H9 (cell line): Measurements from ENCODE around the gene KLHL10. TPM values are rescaled to one million over a fixed set of nuclear protein-coding genes. Genes with fewer than 3 reads are reported as not detected.

Experiments
- DNase-seq: peaks from one replicate; pipeline ENCODE4 v3.0.0-alpha.2; 2017
- H2AFZ ChIP-seq: one replicate; pipeline ENCODE4 v1.6.1; 2013; ENCODE audit warnings: mild to moderate bottlenecking, low read length, control low read depth, moderate library complexity
- H2AK5ac ChIP-seq: 2 replicates; pipeline ENCODE4 v1.6.1; 2013; ENCODE audit warnings: low read length, control low read depth, mixed read lengths; ENCODE audit not compliant: insufficient read length
- H2BK120ac ChIP-seq: one replicate; pipeline ENCODE4 v1.6.1; 2013; ENCODE audit warnings: low read depth, mild to moderate bottlenecking, low read length, control low read depth, inconsistent platforms; ENCODE audit not compliant: poor library complexity, severe bottlenecking
- H2BK12ac ChIP-seq: 2 replicates; pipeline ENCODE4 v1.6.1; 2013; ENCODE audit warnings: low read length, control low read depth, mixed read lengths, low read depth; ENCODE audit not compliant: insufficient read length
- H2BK15ac ChIP-seq: 2 replicates; pipeline ENCODE4 v1.6.1; 2013; ENCODE audit warnings: low read depth, low read length, control low read depth
- H2BK20ac ChIP-seq: one replicate; pipeline ENCODE4 v1.6.1; 2013; ENCODE audit warnings: low read depth, mild to moderate bottlenecking, low read length, control low read depth, inconsistent platforms; ENCODE audit not compliant: poor library complexity, severe bottlenecking
- H2BK5ac ChIP-seq: 2 replicates; pipeline ENCODE4 v1.6.1; 2013; ENCODE audit warnings: low read length, control low read depth, mixed read lengths; ENCODE audit not compliant: insufficient read length
- H3K14ac ChIP-seq: 2 replicates; pipeline ENCODE4 v1.6.1; 2013; ENCODE audit warnings: low read length, control low read depth; ENCODE audit not compliant: insufficient read depth
- H3K18ac ChIP-seq: 2 replicates; pipeline ENCODE4 v1.6.1; 2013; ENCODE audit warnings: low read depth, mild to moderate bottlenecking, mixed read lengths, low read length, control low read depth; ENCODE audit not compliant: insufficient read length
- H3K23ac ChIP-seq: 2 replicates; pipeline ENCODE4 v1.6.1; 2013; ENCODE audit warnings: low read length, control low read depth, mixed read lengths, low read depth; ENCODE audit not compliant: insufficient read length
- H3K23me2 ChIP-seq: 2 replicates; pipeline ENCODE4 v1.6.1; 2013; ENCODE audit warnings: low read depth, mild to moderate bottlenecking, mixed read lengths, low read length, control low read depth; ENCODE audit not compliant: insufficient read length, poor library complexity, severe bottlenecking
- H3K27ac ChIP-seq: 2 replicates; pipeline ENCODE4 v1.5.1; 2013; ENCODE audit warnings: low read length, control low read depth, mixed read lengths, low read depth; ENCODE audit not compliant: insufficient read length
- H3K27me3 ChIP-seq: 2 replicates; pipeline ENCODE4 v1.6.1; 2013; ENCODE audit warnings: low read length, control low read depth, inconsistent platforms; ENCODE audit not compliant: insufficient read depth
- H3K4ac ChIP-seq: 2 replicates; pipeline ENCODE4 v1.6.1; 2013; ENCODE audit warnings: low read depth, mild to moderate bottlenecking, control low read depth, inconsistent platforms, low read length, moderate library complexity
- H3K4me1 ChIP-seq: 2 replicates; pipeline ENCODE4 v1.6.1; 2013; ENCODE audit warnings: low read length, control low read depth, inconsistent platforms; ENCODE audit not compliant: insufficient read depth
- H3K4me2 ChIP-seq: 2 replicates; pipeline ENCODE4 v1.6.1; 2013; ENCODE audit warnings: low read length, control low read depth, mixed read lengths; ENCODE audit not compliant: insufficient read length, insufficient read depth
- H3K56ac ChIP-seq: 2 replicates; pipeline ENCODE4 v1.6.1; 2013; ENCODE audit warnings: low read depth, mild to moderate bottlenecking, mixed read lengths, low read length, control low read depth; ENCODE audit not compliant: insufficient read length
- H3K79me1 ChIP-seq: 2 replicates; pipeline ENCODE4 v1.6.1; 2013; ENCODE audit warnings: low read depth, mild to moderate bottlenecking, moderate library complexity, low read length, control low read depth, inconsistent platforms; ENCODE audit not compliant: insufficient read depth, poor library complexity, severe bottlenecking
- H3K79me2 ChIP-seq: 2 replicates; pipeline ENCODE4 v1.6.1; 2013; ENCODE audit warnings: low read length, control low read depth, inconsistent platforms; ENCODE audit not compliant: insufficient read depth
- H3K9ac ChIP-seq: 2 replicates; pipeline ENCODE4 v1.6.1; 2013; ENCODE audit warnings: low read length, control low read depth, mixed read lengths; ENCODE audit not compliant: insufficient read length; ENCODE audit errors: extremely low read depth
- H3K9me3 ChIP-seq: one replicate; pipeline ENCODE4 v1.6.1; 2013; ENCODE audit warnings: low read depth, low read length, inconsistent platforms; ENCODE audit not compliant: control insufficient read depth
- H3T11ph ChIP-seq: one replicate; pipeline ENCODE4 v1.6.1; 2013; ENCODE audit warnings: mild to moderate bottlenecking, low read length, control low read depth, inconsistent platforms
- H4K20me1 ChIP-seq: one replicate; pipeline ENCODE4 v1.6.1; 2013; ENCODE audit not compliant: control insufficient read depth, insufficient read length, insufficient read depth
- H4K5ac ChIP-seq: 2 replicates; pipeline ENCODE4 v1.6.1; 2013; ENCODE audit warnings: low read depth, mild to moderate bottlenecking, mixed read lengths, low read length, control low read depth; ENCODE audit not compliant: insufficient read length
- H4K8ac ChIP-seq: replicated peaks from 2 replicates; pipeline ENCODE4 v1.6.1; 2013; ENCODE audit warnings: low read length, control low read depth, mixed read lengths, low read depth; ENCODE audit not compliant: insufficient read length
- H4K91ac ChIP-seq: 2 replicates; pipeline ENCODE4 v1.6.1; 2013; ENCODE audit warnings: low read depth, mild to moderate bottlenecking, moderate library complexity, mixed read lengths, low read length, control low read depth; ENCODE audit not compliant: insufficient read length
- H3K27ac Mint-ChIP-seq, 3 experiments: 2 replicates in 2 of 3; 3 replicates in 1 of 3; pipeline ENCODE4 v1.8.0; 2020 to 2021; ENCODE audit warnings: mixed read lengths in 3 of 3, mild to moderate bottlenecking in 1 of 3, moderate library complexity in 1 of 3
- H3K27me3 Mint-ChIP-seq: 2 replicates; pipeline ENCODE4 v1.8.0; 2021; ENCODE audit warnings: low read depth, mild to moderate bottlenecking, moderate library complexity, mixed read lengths
- H3K36me3 Mint-ChIP-seq, 3 experiments: 2 replicates in 2 of 3; 3 replicates in 1 of 3; pipeline ENCODE4 v1.8.0; 2020 to 2021; ENCODE audit warnings: low read depth in 3 of 3, mixed read lengths in 3 of 3; ENCODE audit not compliant: insufficient read depth in 1 of 3
- H3K4me1 Mint-ChIP-seq, 2 experiments: 2 replicates each; pipeline ENCODE4 v1.8.0; 2020; ENCODE audit warnings: mixed read lengths in 2 of 2
- H3K4me3 Mint-ChIP-seq, 2 experiments: 2 replicates in 1 of 2; 3 replicates in 1 of 2; pipeline ENCODE4 v1.8.0; 2020 to 2021; ENCODE audit warnings: mild to moderate bottlenecking in 2 of 2, mixed read lengths in 2 of 2, moderate library complexity in 1 of 2
- H3K9me3 Mint-ChIP-seq, 2 experiments: 2 replicates in 1 of 2; 3 replicates in 1 of 2; pipeline ENCODE4 v1.8.0; 2020; ENCODE audit warnings: mild to moderate bottlenecking in 2 of 2, mixed read lengths in 2 of 2, moderate library complexity in 1 of 2
- WGBS: extraction: QIAGEN DNeasy Blood & Tissue Kit; methylation state at CpG from one replicate; pipeline ENCODE4 v1.1.7; 2013; ENCODE audit warnings: missing lambda C conversion rate, low lambda C conversion rate, mixed read lengths; ENCODE audit not compliant: insufficient read length; ENCODE audit errors: extremely low coverage; 5-methylcytosine and 5-hydroxymethylcytosine counted together
- total RNA-seq: library from RNA; stranded (reverse); gene quantifications from 2 replicates; pipeline ENCODE4 v1.2.1, GENCODE V29; 2021
- TF ChIP-seq, protein P1 (sequence below): fragments of 200-600 bp; sonication (generic); conservative IDR thresholded peaks from 3 replicates; pipeline ENCODE4 v1.8.0; 2021; ENCODE audit warnings: antibody characterized with exemption, mild to moderate bottlenecking

The KLHL10 gene
- total RNA-seq, 1 experiment from 2014 or later = 0.46 TPM

DNA sequence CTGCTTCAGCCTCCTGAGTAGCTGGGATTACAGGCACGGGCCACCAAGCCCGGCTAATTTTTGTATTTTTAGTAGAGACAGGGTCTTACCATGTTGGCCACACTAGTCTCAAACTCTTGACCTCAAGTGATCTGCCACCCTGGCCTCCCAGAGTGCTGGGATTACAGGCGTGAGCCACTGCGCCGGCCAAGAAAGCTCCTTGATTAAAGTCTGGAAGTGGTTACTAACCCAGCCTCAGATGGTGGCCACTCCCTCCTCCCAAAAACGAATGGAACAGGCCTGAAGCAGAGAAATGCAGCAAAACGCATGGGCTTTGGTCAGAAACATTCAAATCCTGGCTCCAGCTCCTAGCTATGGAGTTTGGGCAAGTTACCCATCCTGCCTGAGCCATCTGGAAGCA lies 13.5 kb upstream of the KLHL10 start:
- TF ChIP-seq, protein P1, sequence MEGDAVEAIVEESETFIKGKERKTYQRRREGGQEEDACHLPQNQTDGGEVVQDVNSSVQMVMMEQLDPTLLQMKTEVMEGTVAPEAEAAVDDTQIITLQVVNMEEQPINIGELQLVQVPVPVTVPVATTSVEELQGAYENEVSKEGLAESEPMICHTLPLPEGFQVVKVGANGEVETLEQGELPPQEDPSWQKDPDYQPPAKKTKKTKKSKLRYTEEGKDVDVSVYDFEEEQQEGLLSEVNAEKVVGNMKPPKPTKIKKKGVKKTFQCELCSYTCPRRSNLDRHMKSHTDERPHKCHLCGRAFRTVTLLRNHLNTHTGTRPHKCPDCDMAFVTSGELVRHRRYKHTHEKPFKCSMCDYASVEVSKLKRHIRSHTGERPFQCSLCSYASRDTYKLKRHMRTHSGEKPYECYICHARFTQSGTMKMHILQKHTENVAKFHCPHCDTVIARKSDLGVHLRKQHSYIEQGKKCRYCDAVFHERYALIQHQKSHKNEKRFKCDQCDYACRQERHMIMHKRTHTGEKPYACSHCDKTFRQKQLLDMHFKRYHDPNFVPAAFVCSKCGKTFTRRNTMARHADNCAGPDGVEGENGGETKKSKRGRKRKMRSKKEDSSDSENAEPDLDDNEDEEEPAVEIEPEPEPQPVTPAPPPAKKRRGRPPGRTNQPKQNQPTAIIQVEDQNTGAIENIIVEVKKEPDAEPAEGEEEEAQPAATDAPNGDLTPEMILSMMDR = no peak
- no peaks in the 10 kb centered on the region for H3K9me3 ChIP-seq
- H3K27ac ChIP-seq = no peak overlapping the region
- no CpG with 5 or more reads among the region's 7 CpGs for WGBS
- no peak overlapping the region for H4K91ac ChIP-seq
- H2AK5ac ChIP-seq = no peak overlapping the region
- H2BK20ac ChIP-seq = no peak overlapping the region
- H3K4me2 ChIP-seq = no peak overlapping the region
- H3K9me3 Mint-ChIP-seq = no peaks in the 10 kb centered on the region
- no peaks in the 10 kb centered on the region for H3K27me3 Mint-ChIP-seq
- H2AFZ ChIP-seq = no peak overlapping the region
- H3K4me1 ChIP-seq = no peaks in the 10 kb centered on the region
- no peak overlapping the region for H3K4ac ChIP-seq
- no peak overlapping the region; a peak in 1 of 7 replicates for H3K27ac Mint-ChIP-seq
- H3K9ac ChIP-seq = no peak overlapping the region
- no peaks in the 10 kb centered on the region for H4K20me1 ChIP-seq
- H3T11ph ChIP-seq = no peak overlapping the region
- H3K23me2 ChIP-seq = no peaks in the 10 kb centered on the region
- H3K79me1 ChIP-seq = no peaks in the 10 kb centered on the region
- H2BK5ac ChIP-seq = no peak overlapping the region
- no peak overlapping the region for H2BK12ac ChIP-seq
- no peak overlapping the region for H3K18ac ChIP-seq
- H3K4me1 Mint-ChIP-seq = peaks cover 8 to 13% of the 10 kb centered on the region in 2 experiments; a peak in 3 of 4 replicates
- H3K36me3 Mint-ChIP-seq = peaks cover 21 to 59% (median 52%) of the 10 kb centered on the region in 3 experiments; a peak in 6 of 7 replicates
- no peak overlapping the region; a peak in 1 of 5 replicates for H3K4me3 Mint-ChIP-seq
- no peak overlapping the region for H3K56ac ChIP-seq
- no peak overlapping the region for H2BK120ac ChIP-seq
- H3K14ac ChIP-seq = no peak overlapping the region
- H3K79me2 ChIP-seq = no peaks in the 10 kb centered on the region
- no peak overlapping the region for H4K5ac ChIP-seq
- DNase-seq = no peak
- H4K8ac ChIP-seq = no peak overlapping the region
- H3K23ac ChIP-seq = no peak overlapping the region
- H2BK15ac ChIP-seq = no peak overlapping the region
- H3K27me3 ChIP-seq = no peaks in the 10 kb centered on the region
